GM18520 (cell line): ENCODE results near the gene GPI.

ENCODE experiments used
- ATAC-seq: cut with Tn5 transposase; IDR thresholded peaks from one replicate; pipeline ENCODE4 v1.9.1; 2021; ENCODE audit not compliant: unreplicated experiment

Gene GPI

DNA sequence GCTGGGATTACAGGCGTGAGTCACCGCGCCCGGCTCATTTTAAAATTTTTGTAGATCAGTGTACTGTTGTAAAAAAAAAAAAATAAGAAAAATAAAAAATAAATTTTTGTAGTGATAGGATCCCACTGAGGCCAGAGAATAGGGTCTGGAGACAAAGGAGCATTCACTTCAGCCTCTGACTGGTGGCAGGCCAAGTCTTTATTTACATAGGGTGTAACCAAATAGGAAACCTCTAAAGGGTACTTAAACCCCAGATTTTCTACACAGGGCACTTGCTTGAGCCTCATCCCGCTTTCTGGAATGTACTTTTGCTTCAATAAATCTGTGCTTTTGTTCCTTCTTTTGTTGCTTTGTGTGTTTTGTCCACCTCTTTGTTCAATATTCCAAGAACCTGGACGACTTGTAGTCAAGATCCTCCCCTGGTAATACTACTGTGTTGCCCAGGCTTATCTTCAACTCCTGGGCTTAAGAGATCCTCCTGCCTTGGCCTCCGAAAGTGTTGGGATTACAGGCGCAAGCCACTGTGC, 37.1 kb downstream of the GPI start:
- ATAC-seq: no peak

GRCh38 chr19:34403784-34404108, 38.8 kb downstream of the GPI start:
- no peak for ATAC-seq

- peak; percentile 65 for ATAC-seq
Observed at GRCh38 chr19:34404109-34404909, 39.3 kb downstream of the GPI start, which contains the start of gene PDCD2L. Gene PDCD2L, plus strand, starts transcription at chr19:34404399. Its CDS starts 32 bp downstream, at chr19:34404431.

GRCh38 chr19:34405892-34406660, 41.1 kb downstream of the GPI start:
- ATAC-seq: no peak

GRCh38 chr19:34408411-34408810, 43.4 kb downstream of the GPI start:
- no peak for ATAC-seq

GRCh38 chr19:34409189-34410164, 44.5 kb downstream of the GPI start:
- ATAC-seq: peak; percentile 32

GRCh38 chr19:34411216-34411615, 46.2 kb downstream of the GPI start:
- no peak for ATAC-seq

GRCh38 chr19:34416021-34416545, 51.1 kb downstream of the GPI start:
- ATAC-seq: no peak

GRCh38 chr19:34418300-34418699, 53.3 kb downstream of the GPI start:
- ATAC-seq: no peak

- no peak for ATAC-seq
Observed at GRCh38 chr19:34426096-34426661, 61.2 kb downstream of the GPI start.

DNA sequence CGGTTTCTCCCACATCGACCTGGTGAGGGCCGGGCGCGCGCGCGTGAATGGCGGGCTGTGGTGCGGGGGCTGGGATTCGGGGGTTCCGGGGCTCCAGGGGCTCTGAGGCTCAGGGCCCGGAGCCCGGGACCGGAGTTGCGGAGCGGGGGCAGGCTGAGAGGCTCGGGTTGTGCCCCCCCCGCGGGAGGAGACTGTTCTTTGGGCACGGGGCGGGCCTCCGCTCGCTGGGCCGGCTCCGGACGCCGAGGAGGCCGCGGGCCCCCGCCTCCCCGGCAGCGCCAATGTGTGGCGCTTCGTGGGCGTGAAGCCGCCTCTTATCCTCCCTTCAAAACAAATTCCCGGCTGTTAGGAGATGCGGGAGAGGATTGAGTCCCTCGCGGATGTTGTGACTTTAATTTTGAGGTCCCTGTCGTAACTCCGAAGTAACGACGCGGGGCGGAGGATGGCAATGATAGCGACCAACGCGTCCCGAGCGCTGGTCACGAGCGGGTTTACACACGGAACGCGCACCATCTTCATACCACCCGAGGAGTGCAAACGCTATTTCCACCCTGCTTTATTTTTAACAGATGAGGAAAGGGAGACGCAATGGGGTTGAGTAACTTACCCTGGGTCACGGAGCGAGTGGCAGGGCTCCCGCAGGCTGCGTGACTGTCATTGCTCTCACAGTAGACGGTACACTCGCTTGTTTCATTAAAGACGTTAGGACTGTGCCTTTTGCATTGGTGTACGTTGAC, 63.7 kb downstream of the GPI start:
- peak; percentile 17 for ATAC-seq

GRCh38 chr19:34429553-34429952, 64.6 kb downstream of the GPI start:
- no peak for ATAC-seq

DNA sequence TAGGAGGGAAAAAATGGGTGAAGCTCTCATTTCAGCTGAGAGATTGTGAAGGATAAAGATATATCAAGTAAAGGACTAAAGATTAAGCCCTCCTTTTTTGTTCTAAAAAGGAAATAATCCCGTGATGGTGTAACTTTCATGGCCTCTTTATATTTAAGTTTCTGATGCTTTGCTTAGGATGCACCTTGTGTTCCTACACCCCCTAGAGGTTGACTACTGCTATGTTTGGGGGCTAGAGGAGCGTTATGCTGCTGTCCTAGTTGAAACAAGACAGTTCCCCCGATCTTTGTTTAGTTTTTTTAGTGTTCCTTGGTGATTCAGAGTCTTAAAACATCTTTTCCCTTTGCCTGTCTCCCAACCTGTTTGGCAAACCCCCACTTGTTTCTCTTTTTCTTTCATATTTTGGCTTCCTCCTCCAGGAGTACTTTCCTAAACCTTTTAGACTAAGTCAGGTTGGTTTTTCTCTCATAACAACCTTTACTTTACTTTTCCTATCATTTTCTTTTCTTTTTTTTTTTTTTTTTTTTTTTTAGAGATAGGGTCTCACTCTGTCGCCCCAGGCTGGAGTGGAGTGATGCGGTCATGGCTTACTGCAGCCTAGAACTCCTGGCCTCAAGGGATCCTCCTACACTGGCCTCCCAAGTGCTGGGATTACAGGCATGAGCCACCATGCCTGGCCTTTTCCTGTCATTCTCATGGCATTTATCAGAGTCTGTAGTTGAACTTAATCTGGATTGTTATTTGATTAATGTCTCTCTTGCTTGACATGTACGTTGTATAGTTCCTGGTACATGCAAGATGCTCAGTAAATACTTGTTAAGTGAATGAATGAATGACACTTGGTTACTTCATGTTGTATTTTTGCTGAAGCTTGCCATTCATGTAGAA, 66.0 kb downstream of the GPI start:
- ATAC-seq: no peak

DNA sequence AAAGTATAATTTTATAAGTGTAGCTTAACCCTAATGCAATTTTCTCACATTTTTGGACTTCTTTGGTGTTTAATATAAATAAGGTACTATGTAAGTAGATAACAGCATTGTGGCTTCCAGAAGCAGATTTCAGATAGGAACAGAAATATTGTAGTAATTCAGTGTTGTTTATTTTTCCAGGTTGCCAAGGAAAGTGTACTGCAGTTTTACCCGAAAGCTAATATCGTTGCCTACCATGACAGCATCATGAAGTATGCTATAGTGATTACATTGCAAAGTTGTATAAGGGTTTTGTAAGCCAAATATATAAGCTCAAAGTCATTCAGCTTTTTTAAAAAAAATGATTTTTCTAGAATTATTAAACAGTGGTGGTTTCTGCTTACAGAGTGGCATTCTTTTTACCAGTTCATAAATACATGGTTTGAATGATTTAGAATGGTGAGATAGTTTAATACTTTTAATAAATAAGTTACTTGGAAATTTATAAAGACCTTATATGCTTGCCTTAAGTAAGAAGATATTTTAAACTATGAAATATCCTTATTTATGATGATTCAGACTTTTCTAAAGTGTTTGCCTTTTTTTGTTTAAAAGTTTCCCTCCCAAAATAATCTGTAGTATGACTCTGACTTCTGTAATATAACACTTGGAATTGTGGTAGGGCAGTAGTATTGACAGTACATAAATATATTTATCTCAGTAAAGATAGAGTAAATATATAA, 66.8 kb downstream of the GPI start:
- no peak for ATAC-seq

- ATAC-seq: no peak
Observed at GRCh38 chr19:34432797-34433196, 67.8 kb downstream of the GPI start.

- no peak for ATAC-seq
Observed at GRCh38 chr19:34436716-34437115, 71.7 kb downstream of the GPI start.

GRCh38 chr19:34448191-34448590, 83.2 kb downstream of the GPI start:
- ATAC-seq: no peak
